Measurements from ENCODE around the gene FOXP1. TPM values are rescaled to one million over a fixed set of nuclear protein-coding genes. Genes with fewer than 3 reads are reported as not detected.

FOXP1 gene
- total RNA-seq, 2 donors from 2014 or later, result 119 to 199 TPM

GRCh38 chr3:71492974-71493771 is 90.4 kb downstream of the FOXP1 start:
- peak overlapping the region; percentile 67 to 91 for H3K27ac Mint-ChIP-seq
- ATAC-seq, result peak in 1 of 2 donors; percentile 39
- H3K9me3 Mint-ChIP-seq, result peaks cover 4% of the 10 kb centered on the region in 2 donors
- no peak for DNase-seq (ENCODE audit: low spot score in 2 of 2)
- peaks cover 12 to 26% of the 10 kb centered on the region in 2 donors for H3K36me3 Mint-ChIP-seq

- ATAC-seq (no peak), DNase-seq (ENCODE audit: low spot score in 2 of 2) (no peak)
- H3K36me3 Mint-ChIP-seq, result peaks cover 12 to 26% of the 10 kb centered on the region in 2 donors
These were observed 91.0 kb downstream of the FOXP1 start for GRCh38 chr3:71492566-71492965.

DNA sequence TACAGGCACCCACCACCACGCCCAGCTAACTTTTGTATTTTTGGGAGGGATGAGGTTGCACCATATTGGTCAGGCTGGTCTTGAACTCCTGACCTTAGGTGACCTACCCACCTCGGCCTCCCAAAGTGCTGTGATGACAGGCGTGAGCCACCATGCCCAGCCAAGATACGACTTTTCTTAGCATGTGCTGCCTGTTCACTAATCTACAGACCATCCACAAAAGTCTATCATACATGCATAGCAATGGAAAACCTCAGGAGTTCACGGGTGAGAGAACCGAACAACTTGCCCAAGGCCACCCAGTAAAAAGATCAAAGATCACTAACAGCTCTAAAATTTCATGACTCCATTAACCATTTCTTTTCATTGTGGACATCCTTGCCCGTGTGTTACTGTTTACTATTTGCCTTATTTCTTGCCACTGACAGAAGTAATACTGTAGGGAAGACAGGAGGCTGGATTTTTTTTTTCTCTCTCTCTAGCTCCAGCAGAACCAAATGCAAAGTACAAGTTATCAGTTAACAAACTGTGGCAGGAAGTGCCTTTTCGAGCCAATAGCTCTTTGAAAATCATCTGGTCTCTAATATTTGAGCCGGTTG is 92.3 kb downstream of the FOXP1 start:
- H3K27ac Mint-ChIP-seq, result peak overlapping the region; percentile 81 to 91
- H3K9me3 Mint-ChIP-seq, result peaks cover 4% of the 10 kb centered on the region in 2 donors
- H3K36me3 Mint-ChIP-seq, result peaks cover 12 to 26% of the 10 kb centered on the region in 2 donors
- DNase-seq (ENCODE audit: low spot score in 2 of 2) (no peak), ATAC-seq (no peak)

More at GRCh38 chr3:71492566-71492965, 91.0 kb downstream of the FOXP1 start:
- Mint-ChIP-seq H3K9me3 (peaks cover 4% of the 10 kb centered on the region in 2 donors), H3K27ac (peak overlapping the region; percentile 67 to 91)

GRCh38 chr3:71490692-71491091 is 92.8 kb downstream of the FOXP1 start:
- ATAC-seq, result peak; percentile 41 to 73
- H3K36me3 Mint-ChIP-seq, result peaks cover 12 to 26% of the 10 kb centered on the region in 2 donors
- peaks cover 4% of the 10 kb centered on the region in 2 donors for H3K9me3 Mint-ChIP-seq
- peak overlapping the region; percentile 81 to 91 for H3K27ac Mint-ChIP-seq
- no peak for DNase-seq (ENCODE audit: low spot score in 2 of 2)

DNA sequence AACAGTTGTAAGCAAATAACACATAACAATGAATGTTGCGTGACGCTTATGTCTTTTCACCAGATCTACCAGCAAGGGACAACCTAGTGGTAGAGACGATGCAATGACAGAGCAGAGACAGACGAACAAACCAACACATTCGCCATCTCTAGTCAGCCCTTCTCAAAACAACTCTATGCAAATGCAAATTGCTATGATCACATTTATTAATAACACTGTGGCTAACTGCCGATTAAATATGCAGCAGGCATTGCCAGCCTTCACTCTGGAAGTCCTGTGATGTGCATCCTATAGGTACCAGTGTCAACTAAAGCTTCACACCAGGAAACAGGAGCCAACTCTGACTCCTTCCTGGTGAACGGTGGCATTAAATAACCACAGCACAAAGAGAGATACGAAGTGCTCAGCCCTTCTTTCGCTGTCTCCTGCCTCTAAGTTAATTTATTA is 94.2 kb downstream of the FOXP1 start:
- DNase-seq (ENCODE audit: low spot score in 2 of 2) (no peak), ATAC-seq (peak; percentile 35 to 58)
- Mint-ChIP-seq H3K27ac (peak overlapping the region; percentile 91 to 95), H3K9me3 (peaks cover 4% of the 10 kb centered on the region in 2 donors), H3K36me3 (peaks cover 12 to 26% of the 10 kb centered on the region in 2 donors)

DNA sequence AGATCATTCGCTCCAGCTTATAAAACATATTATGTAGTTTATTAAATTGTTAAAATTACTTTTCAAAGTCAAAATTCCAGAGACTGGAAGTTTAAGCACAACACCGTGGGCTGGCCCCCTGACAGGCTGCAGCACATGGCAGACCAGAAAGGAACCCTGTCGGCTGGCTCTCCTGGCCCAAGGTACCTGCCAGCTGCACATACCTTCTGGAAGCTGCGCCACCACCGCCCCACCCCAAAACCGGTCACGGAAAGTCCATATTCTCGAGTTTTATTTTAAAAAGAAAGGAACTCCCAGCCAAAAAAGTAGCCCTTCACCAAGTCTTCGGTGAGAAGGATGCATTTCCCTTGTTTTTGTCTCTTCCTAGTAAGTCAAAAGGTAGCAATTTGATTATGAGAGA is 94.6 kb downstream of the FOXP1 start:
- Mint-ChIP-seq H3K36me3 (peaks cover 12 to 26% of the 10 kb centered on the region in 2 donors), H3K9me3 (peaks cover 4% of the 10 kb centered on the region in 2 donors), H3K27ac (peak overlapping the region; percentile 91 to 95)
- DNase-seq (ENCODE audit: low spot score in 2 of 2) (no peak), ATAC-seq (no peak)

- peak overlapping the region; percentile 91 to 95 for H3K27ac Mint-ChIP-seq
- peaks cover 12 to 26% of the 10 kb centered on the region in 2 donors for H3K36me3 Mint-ChIP-seq
- peak in 1 of 2 donors; percentile 16 for ATAC-seq
- H3K9me3 Mint-ChIP-seq, result peaks cover 4% of the 10 kb centered on the region in 2 donors
- no peak for DNase-seq (ENCODE audit: low spot score in 2 of 2)
These were observed 95.1 kb downstream of the FOXP1 start for GRCh38 chr3:71488391-71488809.

DNA sequence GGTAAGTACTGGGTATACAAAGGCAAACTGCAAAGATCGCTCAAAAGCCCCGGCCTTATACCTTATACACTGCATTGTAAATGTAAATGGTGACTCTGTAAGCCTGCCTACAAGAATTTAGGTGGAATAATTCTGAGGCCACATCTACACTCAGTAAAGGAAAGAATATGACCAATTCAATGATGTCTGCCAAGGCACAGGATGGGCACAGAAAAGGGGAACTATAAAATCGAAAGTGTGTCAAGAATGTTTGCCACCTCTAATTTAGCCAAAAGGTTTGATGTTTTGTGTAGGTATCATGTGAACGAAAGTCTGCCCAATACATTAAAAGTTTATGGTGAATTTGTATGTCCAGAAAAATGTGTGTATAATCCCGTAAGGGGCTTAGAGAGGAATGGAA is 96.1 kb downstream of the FOXP1 start:
- ATAC-seq (peak; percentile 18 to 46), DNase-seq (ENCODE audit: low spot score in 2 of 2) (no peak)
- Mint-ChIP-seq H3K27ac (peak overlapping the region; percentile 86 to 91), H3K9me3 (peaks cover under 1 to 2% of the 10 kb centered on the region in 2 donors), H3K36me3 (peaks cover 2 to 20% of the 10 kb centered on the region in 2 donors)

- DNase-seq (ENCODE audit: low spot score in 2 of 2) (no peak), ATAC-seq (peak; percentile 59 to 73)
- Mint-ChIP-seq H3K9me3 (no peaks in the 10 kb centered on the region), H3K36me3 (peaks cover 2 to 16% of the 10 kb centered on the region in 2 donors), H3K27ac (peak overlapping the region; percentile 86 to 91)
These were observed 96.7 kb downstream of the FOXP1 start for GRCh38 chr3:71486831-71487230.

DNA sequence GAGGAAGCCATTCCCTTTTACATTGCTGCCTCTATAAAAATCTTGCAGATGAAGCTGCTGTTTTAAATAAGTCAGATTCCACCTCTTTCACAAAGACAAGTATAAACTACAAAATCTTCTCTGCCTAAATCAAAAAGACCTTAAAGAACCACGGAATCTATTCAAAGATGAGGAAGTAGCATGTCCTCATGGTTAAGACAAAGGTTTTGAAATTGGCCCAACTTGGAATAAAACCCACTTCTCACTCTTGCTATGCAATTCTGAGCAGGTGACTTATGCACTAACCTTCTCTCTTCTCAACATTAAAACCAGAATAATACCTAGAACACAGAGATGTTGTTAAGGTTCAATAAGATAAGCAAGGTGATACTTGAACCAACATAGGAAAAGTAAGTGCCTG is 97.6 kb downstream of the FOXP1 start:
- peaks cover 6 to 7% of the 10 kb centered on the region in 2 donors for H3K36me3 Mint-ChIP-seq
- no peaks in the 10 kb centered on the region for H3K9me3 Mint-ChIP-seq
- ATAC-seq, result no peak
- peak overlapping the region; percentile 79 to 91 for H3K27ac Mint-ChIP-seq
- DNase-seq (ENCODE audit: low spot score in 2 of 2), result no peak

GRCh38 chr3:71484452-71484851 is 99.1 kb downstream of the FOXP1 start:
- H3K36me3 Mint-ChIP-seq, result peaks cover 0 to 7% of the 10 kb centered on the region in 2 donors
- ATAC-seq (no peak), DNase-seq (ENCODE audit: low spot score in 2 of 2) (no peak)
- peak overlapping the region in 1 of 2 donors; percentile 91 for H3K27ac Mint-ChIP-seq
- H3K9me3 Mint-ChIP-seq, result no peaks in the 10 kb centered on the region

DNA sequence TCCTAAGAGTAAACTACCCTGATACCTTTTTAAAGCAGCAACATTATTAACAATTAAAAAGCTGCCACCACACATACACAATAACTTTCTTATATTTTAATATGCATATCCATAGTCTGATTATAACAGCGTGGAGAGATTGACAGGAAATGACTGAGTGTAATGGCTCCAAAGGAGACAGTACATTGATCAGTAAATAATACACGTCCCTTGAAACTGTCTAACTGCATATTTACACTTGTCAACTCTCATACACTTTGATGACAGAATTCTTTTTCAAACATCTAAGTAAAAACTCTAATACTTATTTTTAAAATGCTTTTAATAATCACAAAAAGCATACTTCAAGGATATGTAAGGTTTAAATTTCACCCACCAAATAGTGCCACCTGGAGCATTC is 99.5 kb downstream of the FOXP1 start:
- DNase-seq (ENCODE audit: low spot score in 2 of 2), result no peak
- Mint-ChIP-seq H3K27ac (peak overlapping the region in 1 of 2 donors; percentile 91), H3K36me3 (peaks cover under 1 to 7% of the 10 kb centered on the region in 2 donors), H3K9me3 (no peaks in the 10 kb centered on the region)
- no peak for ATAC-seq

- Mint-ChIP-seq H3K36me3 (peaks cover 12 to 14% of the 10 kb centered on the region in 2 donors), H3K27ac (peak overlapping the region; percentile 44 to 91), H3K9me3 (peaks cover 4 to 5% of the 10 kb centered on the region in 2 donors)
- ATAC-seq (no peak), DNase-seq (ENCODE audit: low spot score in 2 of 2) (no peak)
These were observed 100.8 kb downstream of the FOXP1 start for GRCh38 chr3:71482771-71483170.

- DNase-seq (ENCODE audit: low spot score in 2 of 2), result peak; percentile 70 to 79
- H3K36me3 Mint-ChIP-seq, result peaks cover 19 to 36% of the 10 kb centered on the region in 2 donors
These were observed 105.0 kb downstream of the FOXP1 start for GRCh38 chr3:71478568-71478967.

GRCh38 chr3:71476950-71477349 is 106.6 kb downstream of the FOXP1 start:
- peaks cover 5 to 28% of the 10 kb centered on the region in 2 donors for H3K9me3 Mint-ChIP-seq
- no peak overlapping the region for H3K27ac Mint-ChIP-seq
- peaks cover 18 to 52% of the 10 kb centered on the region in 2 donors for H3K36me3 Mint-ChIP-seq
- no peak for DNase-seq (ENCODE audit: low spot score in 2 of 2)
- no peak for ATAC-seq

More at GRCh38 chr3:71478568-71478967, 105.0 kb downstream of the FOXP1 start:
- ATAC-seq, result peak; percentile 99
- Mint-ChIP-seq H3K27ac (peak overlapping the region; percentile 90 to 99), H3K9me3 (peaks cover 5 to 23% of the 10 kb centered on the region in 2 donors)

DNA sequence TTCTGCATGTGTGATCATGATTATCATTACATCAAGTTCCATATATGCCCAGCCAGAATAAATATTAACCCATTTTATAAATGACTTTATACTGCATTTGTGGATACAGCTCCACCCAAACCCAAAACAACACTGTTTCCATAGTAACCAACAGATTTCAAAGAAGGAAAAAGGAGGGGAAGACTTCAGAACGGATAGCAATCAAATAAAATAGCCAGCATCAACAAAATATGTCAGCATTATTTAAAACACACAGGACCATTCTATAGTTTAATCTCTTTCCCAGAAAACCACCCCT is 114.4 kb downstream of the FOXP1 start:
- ATAC-seq, result no peak
- peaks cover 15 to 33% of the 10 kb centered on the region in 2 donors for H3K36me3 Mint-ChIP-seq
- H3K27ac Mint-ChIP-seq, result peak overlapping the region in 1 of 2 donors; percentile 56
- no peak for DNase-seq (ENCODE audit: low spot score in 2 of 2)
- peaks cover 0 to 5% of the 10 kb centered on the region in 2 donors for H3K9me3 Mint-ChIP-seq

All from activated naive CD4-positive, alpha-beta T cell treated with anti-CD3 and anti-CD28 coated beads, Interleukin-2, amount 50 U/mL, for 72 hours (primary cell).